HG02759 (cell line): ENCODE data around the gene TMEM92.
"Not testable (repeated sequence)": the region's sequence is repeated elsewhere in the genome, so short reads cannot be mapped to it uniquely, and the experiment has no call there.

Source experiments
- ATAC-seq: cut with Tn5 transposase; IDR thresholded peaks from one replicate; pipeline ENCODE4 v1.9.1; 2021; ENCODE audit warnings: mild to moderate bottlenecking, moderate library complexity; ENCODE audit not compliant: unreplicated experiment

The TMEM92 gene

GRCh38 chr17:50273654-50274040, 619 bp upstream of the TMEM92 start:
- no peak for ATAC-seq

- no peak for ATAC-seq
These were observed 593 bp downstream of the TMEM92 start for GRCh38 chr17:50274897-50275221.

GRCh38 chr17:50275279-50275678, 1.0 kb downstream of the TMEM92 start:
- ATAC-seq = no peak

GRCh38 chr17:50276588-50277356, 2.5 kb downstream of the TMEM92 start:
- ATAC-seq = no peak

GRCh38 chr17:50277357-50277754, 3.1 kb downstream of the TMEM92 start:
- no peak for ATAC-seq

- ATAC-seq = no peak
These were observed 4.4 kb downstream of the TMEM92 start for GRCh38 chr17:50278526-50279180.

GRCh38 chr17:50279181-50279526, 4.9 kb downstream of the TMEM92 start:
- no peak for ATAC-seq

- no peak for ATAC-seq
These were observed 5.4 kb downstream of the TMEM92 start for GRCh38 chr17:50279639-50280038.

GRCh38 chr17:50280068-50280467, 5.8 kb downstream of the TMEM92 start:
- no peak for ATAC-seq

GRCh38 chr17:50280801-50281441, 6.7 kb downstream of the TMEM92 start:
- ATAC-seq = no peak

GRCh38 chr17:50281739-50282401, 7.6 kb downstream of the TMEM92 start:
- ATAC-seq = no peak

- ATAC-seq = no peak
These were observed 9.0 kb downstream of the TMEM92 start for GRCh38 chr17:50283246-50283645.

GRCh38 chr17:50283714-50284113, 9.4 kb downstream of the TMEM92 start:
- ATAC-seq = no peak

- no peak for ATAC-seq
These were observed 11.7 kb downstream of the TMEM92 start for GRCh38 chr17:50285941-50286340.

- ATAC-seq = not testable (repeated sequence)
These were observed 13.0 kb downstream of the TMEM92 start for GRCh38 chr17:50287302-50287701.

- ATAC-seq = no peak
These were observed 14.0 kb downstream of the TMEM92 start for GRCh38 chr17:50288306-50288705.

GRCh38 chr17:50289278-50289677, 15.0 kb downstream of the TMEM92 start:
- no peak for ATAC-seq

- no peak for ATAC-seq
These were observed 15.9 kb downstream of the TMEM92 start for GRCh38 chr17:50289991-50290702.

GRCh38 chr17:50290933-50291332, 16.7 kb downstream of the TMEM92 start:
- no peak for ATAC-seq

GRCh38 chr17:50292465-50292864, 18.2 kb downstream of the TMEM92 start:
- no peak for ATAC-seq

- no peak for ATAC-seq
These were observed 20.8 kb downstream of the TMEM92 start for GRCh38 chr17:50295021-50295420.
